GM12874 (cell line): ENCODE measurements around the gene ZNF468.

Experiments
- CTCF ChIP-seq: IDR thresholded peaks from 2 replicates; pipeline ENCODE4 v1.5.1; 2011; ENCODE audit warnings: low read depth, mild to moderate bottlenecking, control low read depth, low read length, moderate library complexity; ENCODE audit not compliant: insufficient read depth

The ZNF468 gene

GRCh38 chr19:52789440-52789839, 68.0 kb downstream of the ZNF468 start:
- no peak for TF ChIP-seq CTCF
